ENCODE data around the gene ADARB2.

Gene ADARB2

GRCh38 chr10:1739751-1740150, 2.4 kb upstream of the ADARB2 start:
- no peaks in the 10 kb centered on the region for H3K9me3 ChIP-seq
- no peaks in the 10 kb centered on the region for H3K36me3 ChIP-seq
- TF ChIP-seq, protein P1, sequence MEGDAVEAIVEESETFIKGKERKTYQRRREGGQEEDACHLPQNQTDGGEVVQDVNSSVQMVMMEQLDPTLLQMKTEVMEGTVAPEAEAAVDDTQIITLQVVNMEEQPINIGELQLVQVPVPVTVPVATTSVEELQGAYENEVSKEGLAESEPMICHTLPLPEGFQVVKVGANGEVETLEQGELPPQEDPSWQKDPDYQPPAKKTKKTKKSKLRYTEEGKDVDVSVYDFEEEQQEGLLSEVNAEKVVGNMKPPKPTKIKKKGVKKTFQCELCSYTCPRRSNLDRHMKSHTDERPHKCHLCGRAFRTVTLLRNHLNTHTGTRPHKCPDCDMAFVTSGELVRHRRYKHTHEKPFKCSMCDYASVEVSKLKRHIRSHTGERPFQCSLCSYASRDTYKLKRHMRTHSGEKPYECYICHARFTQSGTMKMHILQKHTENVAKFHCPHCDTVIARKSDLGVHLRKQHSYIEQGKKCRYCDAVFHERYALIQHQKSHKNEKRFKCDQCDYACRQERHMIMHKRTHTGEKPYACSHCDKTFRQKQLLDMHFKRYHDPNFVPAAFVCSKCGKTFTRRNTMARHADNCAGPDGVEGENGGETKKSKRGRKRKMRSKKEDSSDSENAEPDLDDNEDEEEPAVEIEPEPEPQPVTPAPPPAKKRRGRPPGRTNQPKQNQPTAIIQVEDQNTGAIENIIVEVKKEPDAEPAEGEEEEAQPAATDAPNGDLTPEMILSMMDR (IDR thresholded peaks at IDR 0.05; ENCODE audit: low read depth, low read length): no peak
- peaks cover 59% of the 10 kb centered on the region for H3K27me3 ChIP-seq
- no peaks in the 10 kb centered on the region for H3K4me1 ChIP-seq
- DNase-seq: no peak
- H3K4me3 ChIP-seq (ENCODE audit: low read depth, low read length): no peak overlapping the region

GRCh38 chr10:1738950-1739349, 1.6 kb upstream of the ADARB2 start:
- Histone ChIP-seq H3K4me3 (ENCODE audit: low read depth, low read length) (no peak overlapping the region), H3K36me3 (no peaks in the 10 kb centered on the region), H3K27me3 (peaks cover 64% of the 10 kb centered on the region), H3K9me3 (no peaks in the 10 kb centered on the region), H3K4me1 (no peaks in the 10 kb centered on the region)
- TF ChIP-seq, protein P1 (IDR thresholded peaks at IDR 0.05; ENCODE audit: low read depth, low read length): no peak
- no peak for DNase-seq

- Histone ChIP-seq H3K36me3 (no peaks in the 10 kb centered on the region), H3K27me3 (peaks cover 74% of the 10 kb centered on the region), H3K9me3 (no peaks in the 10 kb centered on the region), H3K4me1 (no peaks in the 10 kb centered on the region), H3K4me3 (ENCODE audit: low read depth, low read length) (no peak overlapping the region)
- no peak for DNase-seq
- TF ChIP-seq, protein P1 (IDR thresholded peaks at IDR 0.05; ENCODE audit: low read depth, low read length): no peak
Observed at GRCh38 chr10:1736972-1737221, 428 bp downstream of the ADARB2 start.

- Histone ChIP-seq H3K4me3 (ENCODE audit: low read depth, low read length) (no peak overlapping the region), H3K4me1 (no peaks in the 10 kb centered on the region), H3K9me3 (no peaks in the 10 kb centered on the region), H3K36me3 (no peaks in the 10 kb centered on the region), H3K27me3 (peaks cover 78% of the 10 kb centered on the region)
- TF ChIP-seq, protein P1 (IDR thresholded peaks at IDR 0.05; ENCODE audit: low read depth, low read length): no peak
- DNase-seq: no peak
Observed at GRCh38 chr10:1736144-1736971, 967 bp downstream of the ADARB2 start.

DNA sequence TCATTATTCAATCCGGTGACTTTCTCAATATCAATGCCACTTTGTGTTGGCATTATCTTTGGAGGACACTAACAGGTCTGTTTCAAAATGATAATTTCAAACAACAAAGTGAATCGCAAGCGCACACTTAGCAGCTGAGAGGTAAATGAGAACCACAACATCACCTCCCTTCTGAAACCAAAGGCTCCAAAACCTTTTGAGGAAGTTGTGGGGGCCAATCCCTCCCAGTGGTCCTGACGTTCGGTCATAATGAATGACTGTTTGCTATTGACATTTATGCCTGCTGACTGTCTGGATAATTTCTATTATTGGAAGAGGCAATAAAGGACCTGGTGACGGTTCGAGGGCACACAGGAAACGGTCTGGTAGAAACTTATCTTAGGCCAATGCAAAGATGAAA, 1.8 kb downstream of the ADARB2 start:
- H3K4me1 ChIP-seq: no peaks in the 10 kb centered on the region
- H3K9me3 ChIP-seq: no peaks in the 10 kb centered on the region
- no peaks in the 10 kb centered on the region for H3K36me3 ChIP-seq
- no peak overlapping the region for H3K4me3 ChIP-seq (ENCODE audit: low read depth, low read length)
- H3K27me3 ChIP-seq: peaks cover 74% of the 10 kb centered on the region
- TF ChIP-seq, protein P1 (IDR thresholded peaks at IDR 0.05; ENCODE audit: low read depth, low read length): no peak
- no peak for DNase-seq

- Histone ChIP-seq H3K4me1 (no peaks in the 10 kb centered on the region), H3K36me3 (no peaks in the 10 kb centered on the region), H3K4me3 (ENCODE audit: low read depth, low read length) (no peak overlapping the region), H3K9me3 (no peaks in the 10 kb centered on the region), H3K27me3 (peaks cover 69% of the 10 kb centered on the region)
- TF ChIP-seq, protein P1 (IDR thresholded peaks at IDR 0.05; ENCODE audit: low read depth, low read length): no peak
- DNase-seq: no peak
Observed at GRCh38 chr10:1734288-1734687, 3.0 kb downstream of the ADARB2 start.

Measured in BE2C (cell line).